Mesendoderm (in vitro differentiated cells): Measurements from ENCODE around the gene TRIM4. TPM values are rescaled to one million over a fixed set of nuclear protein-coding genes. Genes with fewer than 3 reads are reported as not detected.
"Not testable (repeated sequence)": the region's sequence is repeated elsewhere in the genome, so short reads cannot be mapped to it uniquely, and the experiment has no call there.

ENCODE experiments used
- DNase-seq: peaks from one replicate; pipeline ENCODE4 v3.0.0; 2013
- H2AK5ac ChIP-seq: 2 replicates; pipeline ENCODE4 v1.6.1; 2013; ENCODE audit warnings: low read length, inconsistent platforms
- H2BK120ac ChIP-seq: 2 replicates; pipeline ENCODE4 v1.6.1; 2013; ENCODE audit warnings: low read depth, mild to moderate bottlenecking, low read length, moderate library complexity, mixed read lengths
- H2BK15ac ChIP-seq: replicated peaks from 2 replicates; pipeline ENCODE4 v1.6.1; 2013; ENCODE audit warnings: low read depth, mild to moderate bottlenecking, moderate library complexity
- H2BK5ac ChIP-seq: 2 replicates; pipeline ENCODE4 v1.6.1; 2013; ENCODE audit warnings: low read length, inconsistent platforms
- H3K18ac ChIP-seq: 2 replicates; pipeline ENCODE4 v1.6.1; 2013; ENCODE audit warnings: mild to moderate bottlenecking, low read length, mixed read lengths
- H3K23ac ChIP-seq: one replicate; pipeline ENCODE4 v1.6.1; 2013; ENCODE audit warnings: low read length
- H3K27ac ChIP-seq: 2 replicates; pipeline ENCODE4 v1.5.1; 2013; ENCODE audit warnings: low read depth, mild to moderate bottlenecking, inconsistent platforms, low read length, moderate library complexity
- H3K27me3 ChIP-seq: 2 replicates; pipeline ENCODE4 v1.6.1; 2013; ENCODE audit warnings: low read length, control low read depth, mild to moderate bottlenecking, inconsistent platforms; ENCODE audit not compliant: insufficient read depth, poor library complexity
- H3K36me3 ChIP-seq: 2 replicates; pipeline ENCODE4 v1.6.1; 2013; ENCODE audit warnings: low read length, inconsistent platforms; ENCODE audit not compliant: control insufficient read depth, insufficient read depth
- H3K4ac ChIP-seq: one replicate; pipeline ENCODE4 v1.6.1; 2013; ENCODE audit warnings: low read depth, mild to moderate bottlenecking, low read length, moderate library complexity
- H3K4me1 ChIP-seq: 2 replicates; pipeline ENCODE4 v1.6.1; 2013; ENCODE audit warnings: low read depth, low read length, inconsistent platforms; ENCODE audit not compliant: control insufficient read depth
- H3K4me2 ChIP-seq: 2 replicates; pipeline ENCODE4 v1.6.1; 2013; ENCODE audit warnings: low read length
- H3K4me3 ChIP-seq: 2 replicates; pipeline ENCODE4 v1.5.1; 2013; ENCODE audit warnings: mild to moderate bottlenecking, low read length
- H3K56ac ChIP-seq: one replicate; pipeline ENCODE4 v1.6.1; 2013; ENCODE audit warnings: low read length
- H3K79me1 ChIP-seq: 2 replicates; pipeline ENCODE4 v1.6.1; 2013; ENCODE audit warnings: low read length, inconsistent platforms
- H3K79me2 ChIP-seq: 2 replicates; pipeline ENCODE4 v1.6.1; 2013; ENCODE audit warnings: mild to moderate bottlenecking, low read length; ENCODE audit not compliant: control insufficient read depth, insufficient read depth
- H3K9ac ChIP-seq: 2 replicates; pipeline ENCODE4 v1.6.1; 2013; ENCODE audit warnings: low read length, inconsistent platforms
- H4K5ac ChIP-seq: one replicate; pipeline ENCODE4 v1.6.1; 2013; ENCODE audit warnings: low read length
- H4K8ac ChIP-seq: one replicate; pipeline ENCODE4 v1.6.1; 2013; ENCODE audit warnings: low read depth, mild to moderate bottlenecking, control low read depth, low read length, moderate library complexity
- WGBS: extraction: QIAGEN DNeasy Blood & Tissue Kit; methylation state at CpG from one replicate; pipeline ENCODE4 v1.1.7; 2013; ENCODE audit warnings: low lambda C conversion rate, missing lambda C conversion rate; ENCODE audit not compliant: insufficient coverage; ENCODE audit errors: extremely low coverage; 5-methylcytosine and 5-hydroxymethylcytosine counted together
- polyA plus RNA-seq, 2 experiments: library from polyadenylated mRNA; stranded (reverse); fragments of 200-250 nt; gene quantifications; one replicate each; pipeline ENCODE4 v1.2.3, GENCODE V29; 2013

The TRIM4 gene
- 0.94 TPM for polyA plus RNA-seq (2013, experiment 1 of 2)
- polyA plus RNA-seq (2013, experiment 2 of 2): 0.69 TPM

DNA sequence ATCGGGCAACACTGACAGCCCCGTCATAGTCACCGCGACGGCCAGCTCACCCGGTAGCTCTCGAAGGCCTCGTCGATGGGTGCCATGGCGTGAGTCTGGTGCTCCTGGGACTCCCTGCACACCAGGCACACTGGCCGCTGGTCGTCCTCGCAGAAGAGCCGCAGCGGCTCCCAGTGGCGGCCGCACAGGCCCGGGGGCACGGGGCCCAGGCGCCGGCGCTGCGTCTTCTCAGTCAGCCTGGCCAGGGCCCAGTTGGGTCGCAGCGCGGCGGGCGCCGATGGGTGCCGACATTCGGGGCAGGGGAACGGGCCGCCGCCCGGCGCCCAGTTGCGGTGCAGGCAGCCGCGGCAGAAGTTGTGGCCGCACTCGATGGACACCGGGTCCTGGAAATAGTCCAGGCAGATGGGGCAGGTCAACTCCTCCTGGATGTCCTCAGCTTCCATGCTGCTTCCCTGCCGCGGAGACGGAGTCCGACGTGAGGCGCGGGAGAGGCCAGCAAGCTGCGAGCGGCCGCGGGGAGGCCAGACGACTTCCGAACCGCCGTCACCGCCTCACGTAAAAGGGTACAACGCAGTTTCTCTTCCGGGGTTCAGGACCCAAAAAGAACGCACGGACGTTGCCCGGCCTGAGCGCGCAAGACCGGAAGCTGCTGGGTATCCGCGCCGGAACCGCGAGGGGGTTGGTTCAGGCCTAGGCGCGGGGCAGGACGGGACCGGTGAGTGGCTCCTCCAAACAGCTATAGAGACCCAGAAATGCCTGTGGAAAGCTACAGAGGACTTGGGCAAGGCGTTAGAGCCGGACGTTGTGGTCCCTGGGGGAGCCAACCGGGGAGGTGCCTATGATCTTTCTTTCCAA is at the start of gene TRIM4:
Gene TRIM4, minus strand, starts transcription at position 572 of the 855 bp plus-strand sequence. Its CDS starts 129 bp downstream, at position 443.
- Histone ChIP-seq H3K56ac (peak within 1 kb of the TSS; percentile 49), H3K27ac (no peak within 1 kb of the TSS), H3K36me3 (no peaks in the 10 kb centered on the region), H3K79me1 (no peaks in the 10 kb centered on the region), H4K8ac (no peak within 1 kb of the TSS), H2BK5ac (no peak within 1 kb of the TSS), H3K79me2 (no peaks in the 10 kb centered on the region), H3K23ac (no peak within 1 kb of the TSS), H3K9ac (peak within 1 kb of the TSS; percentile 44), H2BK120ac (no peak within 1 kb of the TSS), H4K5ac (no peak within 1 kb of the TSS), H2BK15ac (no peak within 1 kb of the TSS), H3K4me1 (no peaks in the 10 kb centered on the region), H3K4ac (no peak within 1 kb of the TSS), H3K27me3 (no peaks in the 10 kb centered on the region), H3K4me2 (no peak within 1 kb of the TSS), H2AK5ac (no peak within 1 kb of the TSS), H3K18ac (no peak within 1 kb of the TSS), H3K4me3 (peak within 1 kb of the TSS; percentile 38)
- WGBS: no CpG with 5 or more reads among the region's 81 CpGs
- peak; percentile 42 for DNase-seq

GRCh38 chr7:99958564-99959227 is 39.4 kb upstream of the TRIM4 start:
- Histone ChIP-seq H3K27me3 (no peaks in the 10 kb centered on the region), H3K36me3 (no peaks in the 10 kb centered on the region), H4K5ac (no peak overlapping the region), H3K79me1 (no peaks in the 10 kb centered on the region), H3K4ac (no peak overlapping the region), H3K18ac (no peak overlapping the region), H3K56ac (no peak overlapping the region), H2BK5ac (no peak overlapping the region), H3K79me2 (no peaks in the 10 kb centered on the region), H3K9ac (no peak overlapping the region), H3K4me2 (no peak overlapping the region), H3K4me3 (no peak overlapping the region), H3K23ac (no peak overlapping the region), H2AK5ac (no peak overlapping the region), H2BK15ac (no peak overlapping the region), H2BK120ac (no peak overlapping the region), H4K8ac (no peak overlapping the region), H3K4me1 (no peaks in the 10 kb centered on the region), H3K27ac (no peak overlapping the region)
- DNase-seq: no peak
- no CpG with 5 or more reads among the region's 9 CpGs for WGBS

GRCh38 chr7:99955247-99955646 is 35.9 kb upstream of the TRIM4 start:
- Histone ChIP-seq H3K23ac (no peak overlapping the region), H2BK120ac (no peak overlapping the region), H3K56ac (no peak overlapping the region), H3K18ac (no peak overlapping the region), H3K4ac (no peak overlapping the region), H3K79me1 (no peaks in the 10 kb centered on the region), H3K4me1 (no peaks in the 10 kb centered on the region), H3K27ac (no peak overlapping the region), H3K4me3 (no peak overlapping the region), H3K27me3 (no peaks in the 10 kb centered on the region), H4K5ac (no peak overlapping the region), H3K79me2 (no peaks in the 10 kb centered on the region), H2AK5ac (no peak overlapping the region), H3K36me3 (no peaks in the 10 kb centered on the region), H4K8ac (no peak overlapping the region), H2BK15ac (no peak overlapping the region), H3K4me2 (no peak overlapping the region), H3K9ac (no peak overlapping the region), H2BK5ac (no peak overlapping the region)
- no CpG with 5 or more reads among the region's 6 CpGs for WGBS
- no peak for DNase-seq

GRCh38 chr7:99954643-99955042 is 35.3 kb upstream of the TRIM4 start:
- not testable (repeated sequence) for H3K27ac ChIP-seq, H2AK5ac ChIP-seq, H3K23ac ChIP-seq, H4K8ac ChIP-seq, H4K5ac ChIP-seq, H3K79me1 ChIP-seq, H3K56ac ChIP-seq, H3K18ac ChIP-seq, H3K27me3 ChIP-seq, H2BK15ac ChIP-seq, H3K4me3 ChIP-seq, H3K4me1 ChIP-seq, H3K79me2 ChIP-seq, H3K4ac ChIP-seq, H3K36me3 ChIP-seq, DNase-seq, H2BK120ac ChIP-seq, H3K9ac ChIP-seq, H3K4me2 ChIP-seq, H2BK5ac ChIP-seq
- WGBS: no CpG with 5 or more reads among the region's 7 CpGs

DNA sequence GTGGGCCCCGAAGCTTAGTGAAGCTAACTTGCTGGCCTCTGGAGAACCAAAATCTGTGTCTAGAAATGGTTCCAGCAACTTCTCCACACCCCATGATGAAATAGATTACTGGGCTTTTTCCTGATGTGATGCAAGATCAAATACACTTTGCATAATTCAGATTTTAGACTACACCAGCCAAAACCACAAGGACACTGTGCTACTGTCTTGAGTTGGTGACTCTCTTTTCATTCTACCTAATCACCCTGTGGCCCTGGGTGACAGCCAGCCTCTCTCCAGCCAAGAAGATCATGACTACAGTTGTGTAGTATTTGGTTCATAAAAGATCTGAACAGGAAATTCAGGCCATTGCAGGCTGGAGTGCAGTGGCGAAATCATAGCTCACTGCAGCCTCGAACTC is 34.3 kb upstream of the TRIM4 start:
- Histone ChIP-seq H3K4me1 (no peaks in the 10 kb centered on the region), H4K8ac (no peak overlapping the region), H3K4me3 (no peak overlapping the region), H3K79me1 (no peaks in the 10 kb centered on the region), H2BK120ac (no peak overlapping the region), H3K56ac (no peak overlapping the region), H3K27ac (no peak overlapping the region), H3K4me2 (no peak overlapping the region), H2BK5ac (no peak overlapping the region), H2AK5ac (no peak overlapping the region), H3K18ac (no peak overlapping the region), H3K36me3 (no peaks in the 10 kb centered on the region), H3K79me2 (no peaks in the 10 kb centered on the region), H3K4ac (no peak overlapping the region), H3K9ac (no peak overlapping the region), H3K27me3 (no peaks in the 10 kb centered on the region), H3K23ac (no peak overlapping the region), H2BK15ac (no peak overlapping the region), H4K5ac (no peak overlapping the region)
- DNase-seq: no peak
- no CpG with 5 or more reads among the region's 3 CpGs for WGBS
